ENCODE results near the gene TMEM198.

GRCh38 chr2:219517954-219518778 is 25.7 kb upstream of the TMEM198 start:
- no peak for TF ChIP-seq TARDBP (IDR thresholded peaks at IDR 0.05)
- TF ChIP-seq FOXK2 (IDR thresholded peaks at IDR 0.05), result no peak
- TF ChIP-seq CTBP1 (IDR thresholded peaks at IDR 0.05; ENCODE audit: borderline replicate concordance), result no peak
- no peak for TF ChIP-seq FOXA1 (IDR thresholded peaks at IDR 0.05)
- no peak for TF ChIP-seq SUZ12 (IDR thresholded peaks at IDR 0.05)
- no peak for TF ChIP-seq BHLHE40 (IDR thresholded peaks at IDR 0.05; ENCODE audit: borderline replicate concordance)
- TF ChIP-seq FOXM1 (IDR thresholded peaks at IDR 0.05; ENCODE audit: borderline replicate concordance), result no peak
- no peak for TF ChIP-seq SP1 (IDR thresholded peaks at IDR 0.05)
- TF ChIP-seq ELF4 (IDR thresholded peaks at IDR 0.05), result no peak
- TF ChIP-seq NFRKB (IDR thresholded peaks at IDR 0.05), result no peak

Measured in HEK293T (cell line).